ENCODE data around the gene BRSK2.

DNA sequence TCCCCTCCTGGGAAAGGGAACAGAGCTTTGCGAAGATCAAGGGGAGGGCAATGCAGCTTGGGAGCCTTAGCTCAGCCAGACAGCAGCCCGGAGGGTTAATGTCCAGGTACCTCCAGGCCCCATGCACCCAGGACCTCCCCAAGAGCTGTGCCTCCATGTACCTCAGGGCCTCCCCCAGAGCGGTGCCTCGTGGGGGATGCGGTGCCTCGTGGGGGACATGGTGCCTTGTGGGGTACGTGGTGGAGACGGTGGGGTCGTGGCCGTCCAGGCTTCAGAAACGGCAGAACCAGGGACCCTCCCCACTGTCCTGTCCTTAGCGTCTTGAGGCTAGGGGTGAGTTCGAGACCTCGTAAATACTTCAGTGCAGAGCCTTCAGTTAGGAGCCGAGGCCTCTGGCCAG lies 33.2 kb downstream of the BRSK2 start:
- TF ChIP-seq CTCF (IDR thresholded peaks at IDR 0.05): no peak
- no peak for TF ChIP-seq POLR2A (IDR thresholded peaks at IDR 0.05)
